HG02870 (cell line): ENCODE measurements around the gene PHLDB2.

Source experiments
- ATAC-seq: cut with Tn5 transposase; IDR thresholded peaks from one replicate; pipeline ENCODE4 v1.9.1; 2021; ENCODE audit warnings: mild to moderate bottlenecking, moderate library complexity; ENCODE audit not compliant: unreplicated experiment

The PHLDB2 gene

DNA sequence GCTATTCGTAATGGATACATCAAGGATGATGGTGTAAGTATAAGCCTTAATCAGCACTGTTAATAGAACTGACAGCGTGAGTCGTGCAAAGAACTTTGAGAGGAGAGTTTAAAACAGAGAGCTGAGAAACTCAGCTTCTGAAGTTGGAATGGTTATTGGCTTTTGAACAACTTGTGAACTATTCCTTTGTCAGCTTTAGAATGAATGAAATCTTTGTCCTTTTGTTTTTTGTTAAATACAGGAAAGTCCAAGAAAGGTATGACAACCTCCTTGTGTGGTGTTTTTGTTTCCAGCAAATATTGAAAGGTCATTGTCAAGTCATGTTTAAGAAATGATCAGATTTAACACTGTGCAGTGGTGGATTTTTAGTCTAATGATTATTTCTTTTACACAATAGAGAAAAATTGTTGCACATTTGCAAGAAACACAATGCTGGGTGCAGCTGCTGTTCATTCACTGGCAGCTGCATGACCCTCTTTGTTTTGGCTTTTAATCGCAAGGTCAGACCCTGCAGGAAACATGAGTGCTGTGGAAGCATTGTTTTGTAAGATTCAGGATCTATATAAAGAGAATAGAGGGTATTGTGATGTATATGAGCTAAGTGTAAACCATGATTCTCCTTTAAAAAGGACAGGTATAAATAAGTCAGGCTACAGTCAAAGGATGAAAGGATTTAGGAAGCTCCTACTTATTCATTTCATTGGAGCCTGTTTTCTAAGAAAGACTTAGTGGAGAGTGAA is 98.1 kb downstream of the PHLDB2 start:
- ATAC-seq, result no peak

GRCh38 chr3:111961461-111962164 is 102.5 kb downstream of the PHLDB2 start:
- ATAC-seq, result no peak

GRCh38 chr3:111963424-111963823 is 104.4 kb downstream of the PHLDB2 start:
- no peak for ATAC-seq

GRCh38 chr3:111965484-111965883 is 106.4 kb downstream of the PHLDB2 start:
- no peak for ATAC-seq

- no peak for ATAC-seq
Measured at GRCh38 chr3:111967068-111967467, 108.0 kb downstream of the PHLDB2 start.

GRCh38 chr3:111967651-111968274 is 108.7 kb downstream of the PHLDB2 start:
- ATAC-seq, result peak; percentile 94

DNA sequence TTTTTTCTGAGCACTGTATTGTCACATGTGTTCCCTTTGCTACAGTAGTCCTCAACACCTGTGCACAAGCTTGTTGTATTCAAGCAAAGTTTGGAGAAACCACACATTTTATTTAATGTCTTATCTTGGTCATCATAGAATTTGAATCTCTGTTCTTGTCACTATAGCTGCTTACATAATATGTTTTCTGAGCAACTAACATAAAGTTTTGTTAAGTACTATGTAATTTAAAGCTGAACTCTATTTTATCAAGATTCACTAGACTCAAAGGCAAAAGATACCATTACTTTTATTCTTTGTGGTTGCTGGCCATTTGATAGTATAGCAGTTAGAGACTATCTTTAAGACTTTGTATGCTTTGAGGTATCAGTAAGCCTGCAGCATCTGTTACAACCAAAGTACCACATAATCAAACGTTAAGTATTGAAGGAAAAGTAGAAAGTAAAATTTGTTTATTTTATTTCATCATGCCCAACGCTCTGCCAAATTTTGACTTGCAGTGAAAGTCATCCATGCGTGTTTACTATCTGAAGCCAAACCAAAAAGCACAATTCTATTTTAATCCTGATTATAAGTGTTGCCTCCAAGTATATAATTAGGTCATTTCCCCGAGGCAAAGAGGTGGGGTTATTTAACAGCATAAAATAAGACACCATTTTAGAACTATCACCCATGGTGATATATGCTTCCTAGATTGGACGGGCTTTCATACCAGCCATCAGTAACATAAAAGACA is 109.4 kb downstream of the PHLDB2 start:
- no peak for ATAC-seq

DNA sequence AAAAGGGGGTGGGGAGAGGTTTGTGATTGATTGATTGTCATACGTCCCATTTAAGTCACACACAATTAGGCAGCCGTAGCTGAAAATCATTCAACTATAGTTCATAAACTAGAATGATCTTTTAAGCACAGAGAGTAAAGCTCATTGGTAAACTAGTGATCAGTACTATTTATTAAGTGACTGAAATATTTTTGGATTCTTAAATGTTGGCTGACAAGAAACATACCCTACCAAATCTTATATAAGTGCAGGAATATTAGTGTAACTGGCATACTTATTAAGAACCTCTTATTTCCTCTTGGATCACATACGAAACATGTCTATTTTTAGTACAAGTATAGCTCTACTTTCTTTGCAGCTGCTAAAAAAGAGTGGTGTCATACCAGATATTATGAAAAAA is 111.3 kb downstream of the PHLDB2 start:
- ATAC-seq, result no peak

DNA sequence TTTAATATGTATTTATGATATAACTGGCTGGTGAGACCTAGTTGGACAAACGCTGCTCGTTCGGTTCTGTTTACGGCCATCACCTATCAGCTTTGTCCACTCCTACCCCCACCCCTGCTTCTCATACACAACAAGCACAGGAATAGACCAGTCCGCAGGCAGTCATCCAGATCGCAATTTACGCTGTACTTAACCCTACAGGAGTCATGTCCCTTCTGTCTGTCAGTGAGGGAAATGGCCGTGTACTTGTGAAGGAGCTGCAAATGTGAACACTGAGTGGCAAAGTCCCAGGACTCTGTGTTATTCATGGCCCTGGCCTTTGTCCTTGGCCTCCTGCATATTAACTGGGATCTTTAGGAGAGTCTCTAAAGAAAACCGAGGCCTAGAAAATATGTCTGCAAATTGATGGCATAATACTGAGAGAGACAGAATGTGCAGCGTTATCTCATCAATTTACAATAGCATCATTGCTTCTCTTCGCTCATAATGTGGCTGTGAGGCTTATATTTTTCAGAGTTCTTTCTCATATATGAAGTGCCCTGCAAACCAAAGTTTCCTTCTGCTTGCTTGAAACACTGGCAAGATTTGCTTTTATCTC is 112.6 kb downstream of the PHLDB2 start:
- ATAC-seq, result no peak

DNA sequence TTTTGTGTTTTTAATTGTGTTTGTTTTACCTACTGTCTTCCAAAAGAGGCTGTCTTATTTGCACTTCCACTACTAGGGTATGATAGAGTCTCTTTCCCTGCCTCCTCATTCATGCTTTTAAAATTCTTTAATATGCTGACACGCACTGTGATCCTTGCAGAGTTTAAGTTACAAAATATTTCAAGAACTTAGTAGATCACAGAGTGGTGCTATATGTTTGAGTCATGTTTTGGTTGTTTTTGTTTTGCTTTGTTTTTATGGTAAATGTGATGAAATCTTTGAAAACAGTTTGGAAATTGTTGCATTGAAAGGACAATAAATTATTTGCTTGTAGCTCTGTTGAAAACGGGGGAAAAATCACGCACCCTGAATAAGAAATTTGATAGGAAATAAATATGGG is 113.8 kb downstream of the PHLDB2 start:
- ATAC-seq, result no peak

GRCh38 chr3:111975131-111975530 is 116.1 kb downstream of the PHLDB2 start:
- no peak for ATAC-seq

GRCh38 chr3:111976254-111976653 is 117.2 kb downstream of the PHLDB2 start:
- no peak for ATAC-seq

DNA sequence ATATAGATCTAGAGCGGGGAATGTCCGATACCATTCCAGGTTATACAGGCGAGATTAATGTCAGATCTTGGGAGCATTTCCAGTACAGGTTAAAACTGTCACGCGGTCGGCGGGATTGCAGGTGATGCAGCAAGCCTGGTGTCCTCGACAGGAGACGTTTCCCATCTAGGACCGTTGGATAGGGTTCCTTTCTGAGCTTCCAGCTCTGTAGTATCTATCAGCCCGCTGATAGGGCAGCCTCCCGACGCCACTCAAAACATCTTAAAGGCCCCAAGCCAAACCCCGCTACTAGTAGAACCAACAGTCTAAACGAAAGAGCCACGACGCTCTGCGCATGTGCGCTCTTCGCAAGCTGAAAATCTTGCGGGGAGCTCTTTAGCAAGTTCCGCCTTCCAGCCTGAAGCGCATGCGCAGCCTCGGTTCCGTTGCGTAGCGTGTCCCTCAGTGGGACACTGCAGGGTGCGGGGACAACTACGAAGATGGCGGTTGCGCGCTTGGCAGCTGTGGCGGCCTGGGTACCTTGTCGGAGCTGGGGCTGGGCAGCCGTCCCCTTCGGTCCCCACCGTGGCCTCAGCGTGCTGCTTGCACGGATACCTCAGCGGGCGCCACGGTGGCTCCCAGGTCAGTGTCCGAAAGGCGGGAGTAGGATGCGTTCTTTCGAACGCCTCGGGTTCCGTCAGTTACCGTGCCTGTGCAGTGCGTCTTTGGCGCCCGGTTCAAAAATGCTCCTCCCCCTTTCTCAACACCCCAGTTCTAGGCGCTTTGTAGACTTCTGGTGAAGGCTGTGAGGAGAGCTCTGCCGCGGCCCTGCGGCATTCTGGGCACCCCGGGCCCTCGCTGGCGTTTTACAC is 119.7 kb downstream of the PHLDB2 start, which contains the start of gene ABHD10:
ABHD10 (plus strand) TSS at position 444 of the 851 bp plus-strand sequence; CDS start at position 480, 36 bp downstream.
- ATAC-seq, result peak; percentile 91

DNA sequence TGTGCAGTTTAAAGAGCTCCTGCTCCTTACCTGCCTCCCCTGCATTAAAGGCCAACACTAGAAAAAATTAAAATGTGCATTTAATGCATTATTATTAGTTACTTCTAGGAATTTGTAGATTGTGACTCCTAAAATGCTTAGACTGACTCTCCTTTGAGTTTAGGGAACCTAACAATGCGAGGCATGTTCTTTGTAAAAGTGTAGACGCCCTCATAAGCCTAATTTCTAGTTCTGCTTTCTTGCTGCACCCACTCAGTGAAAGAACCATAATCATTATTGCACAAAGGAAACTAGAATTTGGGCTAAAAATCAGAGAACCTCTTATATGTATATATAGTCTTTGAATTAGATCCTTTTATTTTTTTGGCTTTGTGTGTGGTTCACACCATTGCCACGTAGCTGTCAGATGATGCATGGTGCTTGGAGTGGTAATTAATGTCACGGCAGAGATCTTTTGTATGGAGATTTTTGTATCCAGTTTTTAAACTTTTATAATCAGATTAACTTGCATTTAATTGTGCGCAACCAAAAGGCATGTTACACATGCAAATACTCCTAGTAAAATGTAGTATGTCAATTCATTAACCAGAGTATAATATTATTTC is 120.5 kb downstream of the PHLDB2 start:
- peak; percentile 36 for ATAC-seq

DNA sequence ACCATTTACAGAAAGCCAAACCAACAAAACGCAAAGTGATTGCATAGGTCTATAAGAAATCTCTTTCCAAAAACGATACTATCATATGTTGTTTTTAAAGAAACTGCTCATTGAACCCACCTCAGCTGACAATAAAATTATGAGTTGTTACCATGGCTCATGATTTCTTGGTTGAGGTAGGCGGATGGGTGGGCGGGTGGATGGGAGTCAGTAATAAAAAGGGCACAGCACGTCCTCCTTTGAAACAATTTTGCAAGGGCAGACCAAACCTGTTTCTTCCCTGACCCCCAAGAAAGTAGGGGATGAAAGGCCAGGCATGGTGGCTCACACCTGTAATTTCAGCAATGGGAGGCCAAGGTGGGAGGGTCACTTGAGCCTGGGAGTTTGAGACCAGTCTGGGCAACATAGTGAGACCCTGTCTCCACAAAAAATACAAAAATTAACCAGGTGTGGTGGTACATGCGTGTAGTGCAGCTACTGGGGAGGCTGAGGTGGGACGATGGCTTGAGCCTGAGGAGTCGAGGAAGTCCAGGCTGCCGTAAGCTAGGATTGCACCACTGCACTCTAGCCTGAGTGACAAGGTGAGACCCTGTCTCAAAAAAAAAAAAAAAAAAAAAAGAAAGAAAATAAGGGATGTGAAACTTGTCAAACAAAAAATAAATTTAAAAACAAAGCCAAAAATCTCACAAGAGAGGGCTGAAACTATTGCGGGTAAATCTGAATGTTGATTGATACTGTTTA is 121.8 kb downstream of the PHLDB2 start:
- ATAC-seq, result no peak

GRCh38 chr3:111981457-111981763 is 122.3 kb downstream of the PHLDB2 start:
- ATAC-seq, result no peak

GRCh38 chr3:111984636-111985298 is 125.7 kb downstream of the PHLDB2 start:
- ATAC-seq, result no peak

- no peak for ATAC-seq
Measured at GRCh38 chr3:111986800-111987199, 127.7 kb downstream of the PHLDB2 start.
